HG02938 (cell line): ENCODE data around the gene C20orf173.
"Not testable (repeated sequence)": the region's sequence is repeated elsewhere in the genome, so short reads cannot be mapped to it uniquely, and the experiment has no call there.

ENCODE experiments used
- ATAC-seq: cut with Tn5 transposase; IDR thresholded peaks from one replicate; pipeline ENCODE4 v1.9.1; 2021; ENCODE audit warnings: mild to moderate bottlenecking, moderate library complexity; ENCODE audit not compliant: unreplicated experiment

Gene C20orf173

GRCh38 chr20:35529552-35529951 is at the start of gene C20orf173:
C20orf173 (minus strand) TSS chr20:35529652; CDS start chr20:35529373, 279 bp downstream.
- no peak for ATAC-seq

GRCh38 chr20:35579196-35579595 is 49.7 kb upstream of the C20orf173 start:
- no peak for ATAC-seq

- ATAC-seq: no peak
These were observed 49.0 kb upstream of the C20orf173 start for GRCh38 chr20:35578469-35578868.

- no peak for ATAC-seq
These were observed 47.4 kb upstream of the C20orf173 start for GRCh38 chr20:35576816-35577215.

- no peak for ATAC-seq
These were observed 46.5 kb upstream of the C20orf173 start for GRCh38 chr20:35575958-35576357.

- ATAC-seq: no peak
These were observed 43.4 kb upstream of the C20orf173 start for GRCh38 chr20:35572838-35573237.

- ATAC-seq: no peak
These were observed 42.1 kb upstream of the C20orf173 start for GRCh38 chr20:35571555-35571954.

GRCh38 chr20:35568645-35569044 is 39.2 kb upstream of the C20orf173 start:
- ATAC-seq: no peak

- ATAC-seq: no peak
These were observed 35.5 kb upstream of the C20orf173 start for GRCh38 chr20:35564905-35565304.

GRCh38 chr20:35563834-35564233 is 34.4 kb upstream of the C20orf173 start:
- ATAC-seq: no peak

- ATAC-seq: no peak
These were observed 33.2 kb upstream of the C20orf173 start for GRCh38 chr20:35562541-35563110.

- no peak for ATAC-seq
These were observed 32.2 kb upstream of the C20orf173 start for GRCh38 chr20:35561671-35562070.

- no peak for ATAC-seq
These were observed 31.8 kb upstream of the C20orf173 start for GRCh38 chr20:35561268-35561667.

- ATAC-seq: no peak
These were observed 31.1 kb upstream of the C20orf173 start for GRCh38 chr20:35560541-35560940.

GRCh38 chr20:35560105-35560511 is 30.7 kb upstream of the C20orf173 start:
- no peak for ATAC-seq

- ATAC-seq: no peak
These were observed 29.7 kb upstream of the C20orf173 start for GRCh38 chr20:35559042-35559693.

- no peak for ATAC-seq
These were observed 29.0 kb upstream of the C20orf173 start for GRCh38 chr20:35558451-35558850.

- ATAC-seq: no peak
These were observed 27.4 kb upstream of the C20orf173 start for GRCh38 chr20:35556871-35557270.

- ATAC-seq: no peak
These were observed 26.6 kb upstream of the C20orf173 start for GRCh38 chr20:35555951-35556645.

- ATAC-seq: not testable (repeated sequence)
These were observed 26.0 kb upstream of the C20orf173 start for GRCh38 chr20:35555461-35555860.

GRCh38 chr20:35552914-35553313 is 23.5 kb upstream of the C20orf173 start:
- no peak for ATAC-seq

GRCh38 chr20:35551503-35551902 is 22.1 kb upstream of the C20orf173 start:
- no peak for ATAC-seq
